Stomach (tissue), 4 donors: ENCODE results near the gene DCAF6.

Source experiments
- EP300 ChIP-seq: sonication (generic); formaldehyde crosslinking; IDR thresholded peaks from one replicate; pipeline ENCODE4 v1.6.1; 2017; ENCODE audit warnings: antibody characterized with exemption
- POLR2A ChIP-seq, 4 donors: fragments of 450-650 bp; IDR thresholded peaks; one replicate each; pipeline ENCODE4 v1.6.1; 2016; ENCODE audit warnings: antibody characterized with exemption in 4 of 4, control low read depth in 2 of 4, mild to moderate bottlenecking in 1 of 4, moderate library complexity in 1 of 4
- POLR2AphosphoS5 ChIP-seq, 3 donors: sonication (generic); formaldehyde crosslinking; IDR thresholded peaks; one replicate each; pipeline ENCODE4 v1.6.1; 2016; ENCODE audit warnings: antibody characterized with exemption in 3 of 3
- TF ChIP-seq, protein P1 (sequence below), 7 experiments: fragments of 450-650 bp in 4 of 7; fragments of 200-600 bp in 3 of 7; sonication (generic) in 3 of 7; IDR thresholded peaks; one replicate each; pipeline ENCODE4 v1.5.1; 2016 to 2019; ENCODE audit warnings: antibody characterized with exemption in 7 of 7, control low read depth in 2 of 7, mild to moderate bottlenecking in 1 of 7

DNA sequence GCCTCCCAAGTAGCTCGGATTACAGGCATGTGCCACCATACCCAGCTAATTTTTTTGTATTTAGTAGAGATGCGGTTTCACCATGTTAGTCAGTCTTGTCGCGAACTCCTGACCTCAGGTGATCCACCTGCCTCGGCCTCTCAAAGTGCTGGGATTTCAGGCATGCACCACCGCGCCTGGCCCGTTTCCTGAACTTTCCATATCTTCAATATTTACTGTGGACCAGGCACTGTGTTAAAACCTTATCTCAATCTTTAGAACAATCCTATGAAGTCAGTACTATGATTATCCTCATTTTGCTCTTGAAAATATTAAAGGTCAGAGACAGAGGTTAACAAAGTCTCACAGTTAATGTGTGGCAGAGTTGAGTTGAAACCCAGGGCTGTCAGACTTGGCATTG is 20.9 kb upstream of the DCAF6 start:
- TF ChIP-seq, protein P1, sequence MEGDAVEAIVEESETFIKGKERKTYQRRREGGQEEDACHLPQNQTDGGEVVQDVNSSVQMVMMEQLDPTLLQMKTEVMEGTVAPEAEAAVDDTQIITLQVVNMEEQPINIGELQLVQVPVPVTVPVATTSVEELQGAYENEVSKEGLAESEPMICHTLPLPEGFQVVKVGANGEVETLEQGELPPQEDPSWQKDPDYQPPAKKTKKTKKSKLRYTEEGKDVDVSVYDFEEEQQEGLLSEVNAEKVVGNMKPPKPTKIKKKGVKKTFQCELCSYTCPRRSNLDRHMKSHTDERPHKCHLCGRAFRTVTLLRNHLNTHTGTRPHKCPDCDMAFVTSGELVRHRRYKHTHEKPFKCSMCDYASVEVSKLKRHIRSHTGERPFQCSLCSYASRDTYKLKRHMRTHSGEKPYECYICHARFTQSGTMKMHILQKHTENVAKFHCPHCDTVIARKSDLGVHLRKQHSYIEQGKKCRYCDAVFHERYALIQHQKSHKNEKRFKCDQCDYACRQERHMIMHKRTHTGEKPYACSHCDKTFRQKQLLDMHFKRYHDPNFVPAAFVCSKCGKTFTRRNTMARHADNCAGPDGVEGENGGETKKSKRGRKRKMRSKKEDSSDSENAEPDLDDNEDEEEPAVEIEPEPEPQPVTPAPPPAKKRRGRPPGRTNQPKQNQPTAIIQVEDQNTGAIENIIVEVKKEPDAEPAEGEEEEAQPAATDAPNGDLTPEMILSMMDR (IDR thresholded peaks at IDR 0.05) = no peak
- TF ChIP-seq POLR2A (IDR thresholded peaks at IDR 0.05) (no peak), POLR2AphosphoS5 (IDR thresholded peaks at IDR 0.05) (peak in 1 of 3 donors; percentile 69), EP300 (no peak)
